ENCODE results near the gene DOP1A. TPM values are rescaled to one million over a fixed set of nuclear protein-coding genes. Genes with fewer than 3 reads are reported as not detected.

Gene DOP1A
- total RNA-seq, 6 experiments from 2014 or later: 9.5 to 15.4 (median 13.2) TPM

DNA sequence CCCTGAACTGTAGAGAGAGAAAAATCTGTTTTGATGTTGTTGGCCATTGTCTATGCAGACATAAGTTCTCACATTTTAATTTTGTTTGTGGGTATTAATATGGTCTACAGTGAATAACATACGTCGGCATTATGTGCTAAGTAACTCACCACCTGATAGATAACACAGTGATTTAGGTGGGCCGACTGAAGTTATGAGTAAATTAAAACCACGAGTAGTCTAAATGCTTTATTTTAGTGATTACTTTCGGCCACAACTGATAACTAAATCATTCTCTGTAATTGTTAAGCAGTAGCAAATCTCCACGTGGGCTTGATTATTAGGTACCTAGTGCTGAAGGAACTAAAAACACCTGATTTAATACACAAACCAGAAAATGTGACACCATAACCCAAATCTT lies 1.1 kb downstream of the DOP1A start:
- Mint-ChIP-seq H3K9me3 (no peaks in the 10 kb centered on the region), H3K4me1 (ENCODE audit: low read depth) (peaks cover 53% of the 10 kb centered on the region), H3K4me3 (peak overlapping the region; percentile 94), H3K36me3 (ENCODE audit: low read depth) (no peaks in the 10 kb centered on the region), H3K27ac (peak overlapping the region; percentile 71), H3K27me3 (ENCODE audit: insufficient read depth) (no peaks in the 10 kb centered on the region)
- no peak for DNase-seq
- TF ChIP-seq, protein P1, sequence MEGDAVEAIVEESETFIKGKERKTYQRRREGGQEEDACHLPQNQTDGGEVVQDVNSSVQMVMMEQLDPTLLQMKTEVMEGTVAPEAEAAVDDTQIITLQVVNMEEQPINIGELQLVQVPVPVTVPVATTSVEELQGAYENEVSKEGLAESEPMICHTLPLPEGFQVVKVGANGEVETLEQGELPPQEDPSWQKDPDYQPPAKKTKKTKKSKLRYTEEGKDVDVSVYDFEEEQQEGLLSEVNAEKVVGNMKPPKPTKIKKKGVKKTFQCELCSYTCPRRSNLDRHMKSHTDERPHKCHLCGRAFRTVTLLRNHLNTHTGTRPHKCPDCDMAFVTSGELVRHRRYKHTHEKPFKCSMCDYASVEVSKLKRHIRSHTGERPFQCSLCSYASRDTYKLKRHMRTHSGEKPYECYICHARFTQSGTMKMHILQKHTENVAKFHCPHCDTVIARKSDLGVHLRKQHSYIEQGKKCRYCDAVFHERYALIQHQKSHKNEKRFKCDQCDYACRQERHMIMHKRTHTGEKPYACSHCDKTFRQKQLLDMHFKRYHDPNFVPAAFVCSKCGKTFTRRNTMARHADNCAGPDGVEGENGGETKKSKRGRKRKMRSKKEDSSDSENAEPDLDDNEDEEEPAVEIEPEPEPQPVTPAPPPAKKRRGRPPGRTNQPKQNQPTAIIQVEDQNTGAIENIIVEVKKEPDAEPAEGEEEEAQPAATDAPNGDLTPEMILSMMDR (IDR thresholded peaks at IDR 0.05): no peak

- Mint-ChIP-seq H3K27ac (no peak overlapping the region), H3K27me3 (ENCODE audit: insufficient read depth) (no peaks in the 10 kb centered on the region), H3K36me3 (ENCODE audit: low read depth) (no peaks in the 10 kb centered on the region), H3K4me1 (ENCODE audit: low read depth) (peaks cover 43% of the 10 kb centered on the region), H3K9me3 (no peaks in the 10 kb centered on the region), H3K4me3 (no peak overlapping the region)
- TF ChIP-seq, protein P1 (IDR thresholded peaks at IDR 0.05): no peak
- no peak for DNase-seq
Measured at GRCh38 chr6:83069633-83070032, 2.2 kb downstream of the DOP1A start.

DNA sequence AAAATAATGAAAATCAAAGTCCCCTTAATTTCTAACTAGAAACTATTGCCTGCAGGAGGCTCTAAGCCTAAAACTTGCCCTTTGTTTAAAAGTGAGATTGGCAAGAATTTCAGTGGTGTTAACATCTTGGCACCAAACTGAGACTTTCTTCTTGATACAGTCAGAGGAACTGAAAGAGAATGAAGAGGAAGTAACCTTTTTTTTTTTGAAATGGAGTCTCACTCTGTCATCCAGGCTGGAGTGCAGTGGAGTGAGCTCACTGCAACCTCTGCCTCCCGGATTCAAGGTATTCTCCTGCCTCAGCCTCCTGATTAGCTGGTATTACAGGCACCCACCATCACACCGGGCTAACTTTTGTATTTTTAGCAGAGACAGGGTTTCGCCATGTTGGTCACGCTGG lies 3.6 kb downstream of the DOP1A start:
- Mint-ChIP-seq H3K9me3 (no peaks in the 10 kb centered on the region), H3K4me1 (ENCODE audit: low read depth) (peaks cover 35% of the 10 kb centered on the region), H3K27ac (no peak overlapping the region; the same call in 1 of the 2 replicates), H3K27me3 (ENCODE audit: insufficient read depth) (no peaks in the 10 kb centered on the region), H3K36me3 (ENCODE audit: low read depth) (peaks cover 9% of the 10 kb centered on the region), H3K4me3 (no peak overlapping the region)
- no peak for DNase-seq
- TF ChIP-seq, protein P1 (IDR thresholded peaks at IDR 0.05): no peak

- H3K4me1 Mint-ChIP-seq (ENCODE audit: low read depth): peaks cover 32% of the 10 kb centered on the region
- H3K27ac Mint-ChIP-seq: no peak overlapping the region
- H3K9me3 Mint-ChIP-seq: no peaks in the 10 kb centered on the region
- H3K36me3 Mint-ChIP-seq (ENCODE audit: low read depth): peaks cover 11% of the 10 kb centered on the region
- DNase-seq: no peak
- TF ChIP-seq, protein P1 (IDR thresholded peaks at IDR 0.05): no peak
- H3K27me3 Mint-ChIP-seq (ENCODE audit: insufficient read depth): no peaks in the 10 kb centered on the region
- H3K4me3 Mint-ChIP-seq: no peak overlapping the region
Measured at GRCh38 chr6:83071707-83072106, 4.2 kb downstream of the DOP1A start.

- no peak overlapping the region for H3K27ac Mint-ChIP-seq
- no peak for DNase-seq
- no peaks in the 10 kb centered on the region for H3K27me3 Mint-ChIP-seq (ENCODE audit: insufficient read depth)
- no peak overlapping the region for H3K4me3 Mint-ChIP-seq
- H3K4me1 Mint-ChIP-seq (ENCODE audit: low read depth): peaks cover 32% of the 10 kb centered on the region
- peaks cover 11% of the 10 kb centered on the region for H3K36me3 Mint-ChIP-seq (ENCODE audit: low read depth)
- TF ChIP-seq, protein P1 (IDR thresholded peaks at IDR 0.05): no peak
- no peaks in the 10 kb centered on the region for H3K9me3 Mint-ChIP-seq
Measured at GRCh38 chr6:83072726-83073125, 5.3 kb downstream of the DOP1A start.

DNA sequence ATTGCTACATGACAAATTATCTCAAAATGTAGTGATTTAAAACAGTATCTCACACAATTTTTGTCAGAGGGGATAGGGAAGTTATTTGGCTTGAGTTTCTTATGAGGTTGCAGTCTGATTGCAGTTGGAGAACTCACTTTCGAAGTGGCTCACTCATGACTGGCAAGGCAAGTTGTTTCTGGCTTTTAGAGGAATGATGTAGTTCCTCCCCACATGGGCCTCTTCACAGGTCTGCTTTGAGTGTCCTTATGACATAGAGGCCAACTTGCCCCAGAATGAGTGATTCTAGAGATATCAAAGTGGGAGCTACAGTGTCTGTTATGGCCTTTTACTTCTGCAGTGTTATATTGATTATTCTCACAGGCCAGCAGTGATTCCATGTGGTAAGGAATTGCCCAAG lies 6.1 kb downstream of the DOP1A start:
- Mint-ChIP-seq H3K9me3 (no peaks in the 10 kb centered on the region), H3K4me3 (no peak overlapping the region), H3K27me3 (ENCODE audit: insufficient read depth) (no peaks in the 10 kb centered on the region), H3K27ac (no peak overlapping the region), H3K4me1 (ENCODE audit: low read depth) (peaks cover 27% of the 10 kb centered on the region), H3K36me3 (ENCODE audit: low read depth) (peaks cover 11% of the 10 kb centered on the region)
- TF ChIP-seq, protein P1 (IDR thresholded peaks at IDR 0.05): no peak
- no peak for DNase-seq
